Measurements from ENCODE around the gene SIGLECL1. TPM values are rescaled to one million over a fixed set of nuclear protein-coding genes. Genes with fewer than 3 reads are reported as not detected.

SIGLECL1 gene
- total RNA-seq, 6 experiments from 2014 or later = not detected

DNA sequence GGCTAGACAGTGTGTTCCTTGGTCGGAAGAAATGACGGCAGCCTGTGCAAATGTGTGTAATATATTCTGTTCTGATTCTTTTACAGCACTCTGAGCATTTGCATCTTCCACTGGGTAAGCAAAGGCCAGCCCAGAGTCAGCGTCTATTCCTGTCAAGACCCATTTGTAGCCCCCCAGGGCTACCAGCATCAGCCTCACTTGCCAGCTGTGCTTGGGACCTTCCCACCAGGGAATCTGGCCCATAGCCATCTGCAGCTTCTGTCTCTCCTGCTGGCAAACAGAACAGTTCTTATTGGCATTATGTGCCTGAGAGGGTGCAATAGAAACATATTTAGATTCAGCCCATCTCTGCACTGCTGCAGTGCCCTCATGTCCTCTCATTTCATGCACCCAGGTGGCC is 54.6 kb downstream of the SIGLECL1 start:
- H3K9me3 ChIP-seq = no peaks in the 10 kb centered on the region
- no peak for DNase-seq

GRCh38 chr19:51311351-51312257 is 60.7 kb downstream of the SIGLECL1 start, which contains the start of gene IGLON5:
TSS of gene IGLON5 (plus strand) at chr19:51311644. CDS start at chr19:51311848, 204 bp downstream.
- TF ChIP-seq, protein P1, sequence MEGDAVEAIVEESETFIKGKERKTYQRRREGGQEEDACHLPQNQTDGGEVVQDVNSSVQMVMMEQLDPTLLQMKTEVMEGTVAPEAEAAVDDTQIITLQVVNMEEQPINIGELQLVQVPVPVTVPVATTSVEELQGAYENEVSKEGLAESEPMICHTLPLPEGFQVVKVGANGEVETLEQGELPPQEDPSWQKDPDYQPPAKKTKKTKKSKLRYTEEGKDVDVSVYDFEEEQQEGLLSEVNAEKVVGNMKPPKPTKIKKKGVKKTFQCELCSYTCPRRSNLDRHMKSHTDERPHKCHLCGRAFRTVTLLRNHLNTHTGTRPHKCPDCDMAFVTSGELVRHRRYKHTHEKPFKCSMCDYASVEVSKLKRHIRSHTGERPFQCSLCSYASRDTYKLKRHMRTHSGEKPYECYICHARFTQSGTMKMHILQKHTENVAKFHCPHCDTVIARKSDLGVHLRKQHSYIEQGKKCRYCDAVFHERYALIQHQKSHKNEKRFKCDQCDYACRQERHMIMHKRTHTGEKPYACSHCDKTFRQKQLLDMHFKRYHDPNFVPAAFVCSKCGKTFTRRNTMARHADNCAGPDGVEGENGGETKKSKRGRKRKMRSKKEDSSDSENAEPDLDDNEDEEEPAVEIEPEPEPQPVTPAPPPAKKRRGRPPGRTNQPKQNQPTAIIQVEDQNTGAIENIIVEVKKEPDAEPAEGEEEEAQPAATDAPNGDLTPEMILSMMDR (IDR thresholded peaks at IDR 0.05) = no peak
- TF ChIP-seq POLR2A (IDR thresholded peaks at IDR 0.05) = no peak
- intact Hi-C loops (cut with DNase I) = no loop called here
- DNase-seq (no peak), ATAC-seq (peak in 1 of 4 donors; percentile 17)
- H3K4me3 ChIP-seq = no peak within 1 kb of the TSS
- no peaks in the 10 kb centered on the region for H3K4me1 ChIP-seq
- WGBS (ENCODE audit: insufficient coverage, low coverage, low lambda C conversion rate, missing lambda C conversion rate) = 0% methylated on average over 8 of the region's 76 CpGs
- no peaks in the 10 kb centered on the region for H3K9me3 ChIP-seq
- H3K36me3 ChIP-seq = no peaks in the 10 kb centered on the region
- no peaks in the 10 kb centered on the region for H3K27me3 ChIP-seq
- no peak within 1 kb of the TSS for H3K27ac ChIP-seq

More for the DNA sequence above, 54.6 kb downstream of the SIGLECL1 start:
- Histone ChIP-seq H3K4me1 (no peaks in the 10 kb centered on the region), H3K36me3 (no peaks in the 10 kb centered on the region), H3K4me3 (no peak overlapping the region), H3K27ac (no peak overlapping the region), H3K27me3 (no peaks in the 10 kb centered on the region)
- 51% methylated on average over 3 of the region's 3 CpGs for WGBS (ENCODE audit: insufficient coverage, low coverage, low lambda C conversion rate, missing lambda C conversion rate)
- intact Hi-C loops (cut with DNase I) = no loop called here
- no peak for TF ChIP-seq POLR2A (IDR thresholded peaks at IDR 0.05)
- TF ChIP-seq, protein P1 (IDR thresholded peaks at IDR 0.05) = no peak
- no peak for ATAC-seq

DNA sequence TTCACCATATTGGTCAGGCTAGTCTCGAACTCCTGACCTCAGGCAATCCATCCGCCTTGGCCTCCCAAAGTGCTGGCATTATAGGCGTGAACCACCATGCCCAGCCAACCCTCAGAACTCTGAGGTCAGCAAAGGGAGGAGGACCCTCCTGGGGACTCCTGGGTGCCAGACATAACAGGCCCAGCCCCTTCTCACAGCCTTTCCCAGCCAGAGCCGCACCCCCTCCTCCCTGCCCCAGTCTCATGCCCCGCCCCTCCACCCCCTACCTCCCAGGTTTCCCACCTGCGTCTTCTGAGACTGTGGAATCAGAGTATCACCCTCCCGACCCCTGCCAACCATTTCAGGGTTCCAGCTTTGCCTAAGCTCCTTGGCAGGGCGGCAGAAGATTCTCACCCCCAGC is 65.8 kb downstream of the SIGLECL1 start:
- no peaks in the 10 kb centered on the region for H3K36me3 ChIP-seq
- no peaks in the 10 kb centered on the region for H3K4me1 ChIP-seq
- WGBS (ENCODE audit: insufficient coverage, low coverage, low lambda C conversion rate, missing lambda C conversion rate) = 40% methylated on average over 1 of the region's 8 CpGs
- H3K4me3 ChIP-seq = no peak overlapping the region
- no peak for TF ChIP-seq POLR2A (IDR thresholded peaks at IDR 0.05)
- TF ChIP-seq, protein P1 (IDR thresholded peaks at IDR 0.05) = no peak
- H3K9me3 ChIP-seq = no peaks in the 10 kb centered on the region
- intact Hi-C loops (cut with DNase I) = no loop called here
- ATAC-seq = no peak
- H3K27me3 ChIP-seq = no peaks in the 10 kb centered on the region
- DNase-seq = no peak
- H3K27ac ChIP-seq = no peak overlapping the region

GRCh38 chr19:51317376-51317775 is 66.5 kb downstream of the SIGLECL1 start:
- Histone ChIP-seq H3K9me3 (no peaks in the 10 kb centered on the region), H3K4me1 (no peaks in the 10 kb centered on the region), H3K4me3 (no peak overlapping the region), H3K36me3 (no peaks in the 10 kb centered on the region), H3K27ac (no peak overlapping the region), H3K27me3 (no peaks in the 10 kb centered on the region)
- intact Hi-C loops (cut with DNase I) = no loop called here
- WGBS (ENCODE audit: insufficient coverage, low coverage, low lambda C conversion rate, missing lambda C conversion rate) = 75% methylated on average over 2 of the region's 3 CpGs
- DNase-seq (no peak), ATAC-seq (no peak)
- no peak for TF ChIP-seq POLR2A (IDR thresholded peaks at IDR 0.05)
- TF ChIP-seq, protein P1 (IDR thresholded peaks at IDR 0.05) = no peak
